Ovary (tissue), 3 donors: ENCODE data around the gene MAPK8.

Experiments
- CTCF ChIP-seq, 3 donors: fragments of 450-650 bp in 2 of 3; fragments of 200-600 bp in 1 of 3; IDR thresholded peaks; one replicate each; pipeline versions ENCODE4 v1.5.1 to v1.8.0; 2016 to 2022; ENCODE audit warnings: antibody characterized with exemption in 3 of 3, mild to moderate bottlenecking in 1 of 3
- EP300 ChIP-seq: sonication (generic); formaldehyde crosslinking; IDR thresholded peaks from one replicate; pipeline ENCODE4 v1.6.1; 2017; ENCODE audit warnings: antibody characterized with exemption
- donor health status: DM: no; HTN: no; CAD: no.

DNA sequence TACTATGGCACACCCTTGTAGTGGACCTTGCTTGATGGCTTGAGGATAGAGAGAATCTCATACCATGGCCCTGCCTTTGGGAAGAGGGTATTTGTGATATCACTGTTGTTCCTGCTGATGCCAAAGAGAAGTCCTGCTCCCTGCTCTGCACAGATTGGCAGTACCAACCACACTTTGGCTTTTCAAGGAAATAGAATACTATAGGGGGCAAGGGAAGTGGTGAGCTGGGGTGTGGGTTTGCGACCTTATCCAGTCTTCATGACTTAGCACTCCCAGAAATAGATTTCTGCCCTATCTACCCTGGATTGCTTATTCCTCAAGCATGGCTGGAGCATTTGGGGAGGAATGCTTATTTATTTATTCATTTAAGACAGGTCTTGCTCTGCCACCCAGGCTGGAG, 6.8 kb upstream of the MAPK8 start:
- TF ChIP-seq EP300, result no peak
- no peak for TF ChIP-seq CTCF (IDR thresholded peaks at IDR 0.05)
